Stimulated activated CD4-positive, alpha-beta T cell treated with anti-CD3 and anti-CD28 coated beads, Interleukin-12 subunit alpha, Interleukin-12 subunit beta, amount 100 ng/mL, for 4 hours (primary cell): ENCODE results near the gene SBK3.
A peak's percentile ranks its signal among the peaks of the same experiment; 100 is the strongest.
"Not testable (repeated sequence)": the region's sequence is repeated elsewhere in the genome, so short reads cannot be mapped to it uniquely, and the experiment has no call there.

ENCODE experiments used
- DNase-seq: peaks from one replicate; pipeline ENCODE4 v3.0.0-alpha.2; 2020

Gene SBK3

DNA sequence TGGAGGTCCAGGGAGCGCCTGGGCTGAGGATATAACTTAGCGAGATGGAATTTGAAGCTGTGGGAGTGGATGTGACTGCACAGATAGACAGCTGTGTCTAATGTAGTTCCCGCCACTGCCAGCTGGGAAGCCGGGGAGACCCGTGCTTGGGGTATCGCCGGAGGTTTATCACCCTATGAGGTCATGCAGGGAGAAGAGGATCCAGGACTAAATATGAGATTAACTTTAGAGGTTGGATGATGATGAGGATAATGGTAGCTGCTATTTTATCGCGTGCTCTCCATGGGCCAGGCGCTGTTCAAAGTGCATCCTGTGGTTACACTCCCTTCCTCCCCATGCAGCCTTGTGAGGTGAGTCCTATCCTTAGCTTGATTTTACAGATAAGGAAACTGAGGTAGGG is 37.2 kb downstream of the SBK3 start:
- DNase-seq: no peak

- DNase-seq: no peak
Observed at GRCh38 chr19:55504981-55505380, 40.4 kb downstream of the SBK3 start.

GRCh38 chr19:55504252-55504603 is 41.1 kb downstream of the SBK3 start:
- no peak for DNase-seq

DNA sequence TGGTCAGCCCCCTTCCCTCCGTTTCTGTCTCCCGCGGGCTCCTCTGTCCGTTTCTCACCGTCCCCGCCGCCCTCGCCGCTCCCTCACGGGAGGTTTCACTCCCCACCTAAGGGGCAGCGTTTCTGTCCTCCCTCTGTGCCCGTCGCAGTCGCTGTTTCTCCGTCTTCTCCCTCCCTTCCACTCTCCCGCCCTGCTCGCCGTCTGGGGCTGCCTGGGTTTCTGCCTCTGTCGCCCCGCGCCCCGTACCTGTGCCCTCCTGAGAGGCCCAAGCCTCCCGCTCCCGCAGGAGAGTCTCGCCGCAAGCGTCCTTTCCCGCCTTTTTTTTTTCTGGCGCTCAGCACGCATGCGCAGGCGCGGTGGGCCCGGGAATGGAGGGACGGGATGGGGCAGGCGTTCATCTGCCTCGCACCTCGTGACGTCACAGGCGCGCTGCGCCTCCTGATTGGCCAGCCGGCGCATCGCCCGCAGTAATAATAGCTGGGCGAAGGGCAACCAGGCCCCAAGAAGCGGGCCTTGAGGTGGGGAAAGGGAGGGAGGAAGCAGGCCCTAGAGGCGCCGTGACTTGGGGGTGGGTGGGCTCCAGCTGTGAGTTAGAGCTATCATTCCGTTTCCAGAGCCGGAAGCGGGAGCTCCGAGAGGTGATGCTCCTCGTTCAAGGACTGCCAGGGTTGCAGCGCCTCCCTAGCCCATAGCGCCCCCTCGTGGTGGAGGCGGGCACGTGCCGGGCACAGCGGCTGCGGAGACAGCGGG is 41.7 kb downstream of the SBK3 start:
- peak; percentile 94 for DNase-seq

DNA sequence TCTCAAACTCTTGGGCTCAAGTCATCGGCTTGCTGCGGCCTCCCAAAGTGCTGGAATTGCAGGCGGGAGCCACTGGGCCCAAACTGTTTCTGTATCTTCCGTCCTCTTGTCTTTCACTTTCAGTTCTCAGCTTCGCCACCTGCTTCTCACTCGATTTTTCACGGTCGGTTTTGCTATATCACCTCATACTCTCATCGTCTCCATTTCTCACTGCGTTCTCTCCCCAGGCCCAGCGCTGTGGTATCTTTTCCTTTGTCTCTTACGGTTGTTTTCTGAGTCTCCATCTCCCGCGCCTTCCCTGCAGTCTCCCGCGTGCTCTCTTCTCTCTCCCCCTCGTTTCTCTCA is 42.2 kb downstream of the SBK3 start:
- no peak for DNase-seq

GRCh38 chr19:55502197-55502952 is 43.0 kb downstream of the SBK3 start:
- no peak for DNase-seq

DNA sequence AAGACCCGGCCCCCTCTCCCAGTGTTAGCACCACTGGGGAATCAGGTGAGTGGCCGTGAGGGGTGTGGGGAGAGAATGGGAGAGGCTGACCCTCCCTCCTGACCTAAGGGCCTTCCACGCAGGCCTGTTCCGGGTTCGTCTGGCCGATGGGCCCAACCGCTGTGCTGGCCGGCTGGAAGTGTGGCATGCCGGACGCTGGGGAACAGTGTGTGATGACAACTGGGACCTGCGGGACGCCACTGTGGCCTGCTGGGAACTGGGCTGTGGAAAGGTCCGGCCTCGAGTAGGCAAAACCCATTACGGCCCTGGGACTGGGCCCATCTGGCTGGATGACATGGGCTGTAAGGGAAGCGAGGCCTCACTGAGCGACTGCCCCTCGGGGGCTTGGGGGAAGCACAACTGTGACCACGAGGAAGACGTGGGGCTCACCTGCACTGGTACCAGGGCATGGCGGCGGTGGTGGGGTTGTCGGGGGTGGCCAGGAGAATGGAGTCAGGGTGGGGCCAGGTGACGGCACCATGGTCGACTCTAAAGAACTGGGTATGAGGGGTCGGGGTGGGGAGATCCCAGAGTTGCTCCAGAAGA is 44.9 kb downstream of the SBK3 start:
- no peak for DNase-seq

GRCh38 chr19:55498246-55498840 is 47.0 kb downstream of the SBK3 start:
- no peak for DNase-seq

DNA sequence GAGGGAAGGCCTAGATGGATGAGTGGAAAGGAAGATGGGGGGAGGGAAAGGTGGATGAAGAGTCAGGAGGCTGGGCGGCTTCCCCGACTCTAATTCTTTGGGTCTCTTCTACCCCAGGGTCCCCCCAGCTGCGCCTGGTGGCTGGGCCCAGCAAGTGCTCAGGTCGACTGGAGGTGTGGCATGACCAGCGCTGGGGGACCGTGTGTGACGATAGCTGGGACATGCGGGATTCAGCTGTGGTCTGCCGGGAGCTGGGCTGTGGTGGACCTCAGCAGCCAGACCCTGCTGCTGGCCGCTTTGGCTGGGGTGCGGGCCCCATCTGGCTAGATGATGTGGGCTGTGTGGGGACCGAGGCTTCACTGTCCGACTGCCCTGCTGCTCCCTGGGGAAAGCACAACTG is 47.6 kb downstream of the SBK3 start:
- no peak for DNase-seq

DNA sequence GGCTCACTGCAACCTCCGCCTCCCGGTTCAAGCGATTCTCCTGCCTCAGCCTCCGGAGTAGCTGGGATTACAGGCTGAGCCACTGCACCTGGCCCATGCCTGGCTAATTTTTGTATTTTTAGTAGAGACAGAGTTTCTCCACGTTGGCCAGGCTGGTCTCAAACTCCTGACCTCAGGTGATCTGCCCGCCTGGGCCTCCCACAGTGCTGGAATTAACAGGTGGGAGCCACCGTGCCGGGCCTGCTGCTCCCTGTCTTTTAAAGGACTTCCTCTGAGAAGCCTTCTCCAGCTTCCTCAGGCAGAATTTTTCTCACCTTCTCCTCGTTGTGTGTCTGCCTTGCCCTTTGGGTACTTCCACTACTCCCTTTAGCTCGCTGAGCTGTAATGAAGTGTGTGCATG is 48.5 kb downstream of the SBK3 start:
- DNase-seq: not testable (repeated sequence)

DNA sequence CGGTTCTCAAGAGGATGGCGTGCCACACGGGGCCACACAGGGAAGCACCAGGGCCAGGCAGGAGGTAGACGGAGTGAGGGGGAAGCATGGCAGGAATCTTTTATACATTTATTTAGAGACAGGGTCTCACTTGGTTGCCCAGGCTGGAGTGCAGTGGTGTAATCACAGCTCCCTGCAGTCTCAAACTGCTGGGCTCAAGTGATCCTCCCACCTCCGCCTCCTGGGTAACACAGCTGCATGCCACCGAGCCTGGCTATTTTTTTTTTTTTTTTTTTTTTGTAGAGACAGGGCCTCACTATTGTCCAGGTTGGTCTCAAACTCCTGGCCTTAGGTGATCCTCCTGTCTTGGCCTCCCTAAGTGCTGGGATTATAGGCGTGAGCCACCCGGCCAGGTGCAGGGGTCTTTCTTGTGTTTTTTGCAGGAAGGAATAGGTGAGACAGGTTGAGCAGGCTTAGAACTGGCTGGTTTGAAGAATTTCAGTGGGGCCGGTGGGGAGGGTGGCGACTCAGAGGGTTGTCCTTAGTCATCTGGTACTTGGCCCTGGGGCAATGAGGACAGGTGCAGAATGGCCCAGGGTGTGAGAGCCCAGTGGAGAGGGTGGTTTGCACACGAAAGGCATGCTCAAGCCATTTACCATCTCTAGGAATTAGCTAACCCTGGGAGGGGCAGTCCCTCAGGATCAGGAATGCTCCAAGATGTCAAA is 49.5 kb downstream of the SBK3 start:
- no peak for DNase-seq

GRCh38 chr19:55494172-55494761 is 51.1 kb downstream of the SBK3 start:
- no peak for DNase-seq

DNA sequence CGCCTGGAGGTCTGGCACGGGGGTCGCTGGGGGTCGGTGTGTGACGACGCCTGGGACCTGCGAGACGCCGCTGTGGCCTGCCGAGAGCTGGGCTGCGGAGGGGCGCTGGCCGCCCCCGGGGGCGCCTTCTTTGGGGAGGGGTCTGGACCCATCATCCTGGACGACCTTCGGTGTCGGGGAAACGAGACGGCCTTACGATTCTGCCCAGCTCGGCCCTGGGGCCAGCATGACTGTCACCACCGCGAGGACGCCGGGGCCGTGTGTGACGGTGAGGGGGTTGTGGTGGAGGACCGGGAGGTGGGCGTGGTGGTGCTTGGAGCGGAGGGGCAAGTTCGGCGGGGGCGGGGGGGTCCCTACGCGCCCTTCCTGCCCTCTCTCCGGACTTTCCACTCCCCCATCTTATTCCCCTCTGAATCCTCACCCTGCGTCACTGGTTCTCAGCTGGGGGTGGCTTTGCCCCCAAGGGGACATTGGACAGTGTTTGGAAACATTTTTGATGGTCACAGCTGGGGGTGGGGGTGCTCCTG is 51.6 kb downstream of the SBK3 start:
- no peak for DNase-seq

DNA sequence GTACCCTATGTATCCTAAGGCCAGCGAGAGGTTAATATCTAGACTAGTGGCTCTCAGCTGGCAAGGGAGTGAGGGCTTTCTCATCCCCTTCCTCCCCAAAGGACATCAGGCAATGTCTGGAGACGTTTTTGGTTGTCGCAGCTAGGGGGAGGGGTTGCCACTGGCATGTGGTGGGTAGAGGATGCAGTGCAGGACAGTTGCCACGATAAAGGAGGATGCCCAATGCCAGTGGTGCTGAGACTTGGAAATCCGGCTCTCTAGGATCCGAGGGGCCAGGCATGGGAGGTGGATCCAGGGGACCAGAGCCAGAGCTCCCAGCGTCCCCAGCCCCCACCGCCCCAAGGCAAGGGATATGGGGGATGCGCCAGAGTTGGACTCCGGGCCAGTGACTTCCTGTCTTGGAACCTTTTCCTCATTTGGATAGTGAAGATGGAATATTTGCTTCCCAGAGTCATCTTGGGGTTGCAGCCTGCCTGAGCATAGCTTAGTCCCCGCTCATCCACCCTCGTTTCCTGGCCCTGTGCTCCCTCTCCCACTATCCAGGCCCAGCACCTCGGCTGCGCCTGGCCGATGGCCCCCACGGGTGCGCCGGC is 52.2 kb downstream of the SBK3 start:
- DNase-seq: no peak

GRCh38 chr19:55492362-55492944 is 52.9 kb downstream of the SBK3 start:
- DNase-seq: no peak

GRCh38 chr19:55491546-55492360 is 53.6 kb downstream of the SBK3 start:
- DNase-seq: no peak
